M059J (cell line): Measurements from ENCODE around the gene LNPK. TPM values are rescaled to one million over a fixed set of nuclear protein-coding genes. Genes with fewer than 3 reads are reported as not detected.
"Not testable (repeated sequence)": the region's sequence is repeated elsewhere in the genome, so short reads cannot be mapped to it uniquely, and the experiment has no call there.

Experiments
- DNase-seq: peaks from one replicate; pipeline ENCODE4 v3.0.0-alpha.2; 2012; ENCODE audit warnings: low read depth
- total RNA-seq: library from RNA; depleted of rRNA; stranded (reverse); fragments of >200 nt; shearing (Covaris generic); gene quantifications from 2 replicates; pipeline ENCODE4 v1.2.3, GENCODE V29; 2014

The LNPK gene
- total RNA-seq, 1 experiment from 2014 or later: 27.7 TPM

DNA sequence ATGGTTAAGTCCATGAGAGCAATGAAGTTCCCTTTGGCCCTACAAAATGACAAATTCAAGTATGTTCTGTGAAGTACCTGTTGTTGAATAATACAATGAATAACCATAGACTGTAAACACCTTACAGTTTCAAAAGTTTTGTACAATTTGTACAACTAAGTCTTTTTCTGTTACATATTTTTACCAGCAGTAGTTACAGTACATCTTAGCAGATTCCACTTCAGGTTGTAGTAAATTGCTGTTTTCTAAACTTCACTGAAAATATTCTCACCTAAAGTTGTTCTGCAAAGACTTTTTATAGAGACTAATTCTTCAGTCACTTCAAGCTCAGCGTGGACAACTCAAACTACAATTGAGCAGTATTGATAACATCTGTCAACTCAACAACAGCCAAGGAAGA lies 28.7 kb downstream of the LNPK start:
- DNase-seq: no peak

GRCh38 chr2:175966839-175967238 lies 35.2 kb downstream of the LNPK start:
- no peak for DNase-seq

- DNase-seq: no peak
These were observed 36.3 kb downstream of the LNPK start for GRCh38 chr2:175965773-175966172.

- no peak for DNase-seq
These were observed 37.9 kb downstream of the LNPK start for GRCh38 chr2:175964195-175964594.

DNA sequence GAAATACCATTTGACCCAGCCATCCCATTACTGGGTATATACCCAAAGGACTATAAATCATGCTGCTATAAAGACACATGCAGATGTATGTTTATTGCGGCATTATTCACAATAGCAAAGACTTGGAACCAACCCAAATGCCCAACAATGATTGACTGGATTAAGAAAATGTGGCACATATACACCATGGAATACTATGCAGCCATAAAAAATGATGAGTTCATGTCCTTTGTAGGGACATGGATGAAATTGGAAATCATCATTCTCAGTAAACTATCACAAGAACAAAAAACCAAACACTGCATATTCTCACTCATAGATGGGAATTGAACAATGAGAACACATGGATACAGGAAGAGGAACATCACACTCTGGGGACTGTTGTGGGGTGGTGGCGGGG lies 38.9 kb downstream of the LNPK start:
- DNase-seq: not testable (repeated sequence)

DNA sequence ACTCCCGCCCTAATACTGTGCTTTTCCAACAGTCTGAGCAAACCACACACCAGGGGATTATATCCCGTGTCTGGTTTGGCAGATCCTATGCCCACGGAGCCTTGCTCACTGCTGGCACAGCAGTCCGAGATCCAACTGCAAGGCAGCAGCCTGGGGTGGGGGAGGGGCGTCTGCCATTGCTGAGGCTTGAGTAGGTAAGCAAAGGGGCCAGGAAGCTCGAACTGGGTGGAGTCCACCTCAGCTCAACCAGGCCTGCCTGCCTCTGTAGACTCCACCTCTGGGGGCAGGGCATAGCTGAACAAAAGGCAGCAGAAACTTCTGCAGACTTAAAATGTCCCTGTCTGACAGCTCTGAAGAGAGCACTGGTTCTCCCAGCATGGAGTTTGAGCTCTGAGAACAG lies 44.2 kb downstream of the LNPK start:
- DNase-seq: no peak

GRCh38 chr2:175955136-175955535 lies 46.9 kb downstream of the LNPK start:
- DNase-seq: no peak

DNA sequence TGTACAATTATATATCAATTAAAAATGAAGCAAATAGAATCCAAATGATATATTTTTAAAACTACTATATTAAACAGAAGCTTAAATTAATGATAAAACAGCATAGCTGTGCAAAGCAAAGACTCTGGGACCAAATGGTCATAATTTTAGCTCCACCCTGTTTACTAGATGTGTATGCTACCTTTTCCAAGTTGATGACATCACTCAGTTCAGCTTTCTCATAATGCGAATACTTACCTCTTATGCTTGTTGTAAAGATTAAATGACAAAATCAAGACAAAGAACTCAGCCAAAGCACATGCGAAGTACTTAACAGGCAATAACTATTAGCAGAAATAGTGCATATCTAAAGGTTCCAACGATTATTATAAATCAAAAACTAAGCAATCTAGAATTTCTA lies 51.6 kb downstream of the LNPK start:
- no peak for DNase-seq

DNA sequence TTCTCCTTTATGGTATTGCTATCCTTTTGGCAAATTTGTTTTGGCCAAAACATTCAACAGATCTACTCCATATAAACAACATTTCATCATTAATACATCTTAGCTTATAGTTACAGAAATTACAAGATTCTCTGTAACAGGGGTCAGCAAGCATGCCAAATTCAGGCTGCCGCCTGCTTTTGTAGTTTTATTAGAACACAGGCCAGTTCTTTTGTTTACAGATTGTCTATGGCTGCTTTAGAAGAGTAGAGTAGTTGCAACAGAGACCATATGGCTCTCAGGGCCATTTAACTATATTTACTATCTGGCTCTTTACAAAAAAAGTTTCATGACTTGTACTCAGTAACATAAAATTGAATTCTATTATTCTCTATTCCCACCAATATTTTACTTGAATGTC lies 53.9 kb downstream of the LNPK start:
- DNase-seq: no peak

DNA sequence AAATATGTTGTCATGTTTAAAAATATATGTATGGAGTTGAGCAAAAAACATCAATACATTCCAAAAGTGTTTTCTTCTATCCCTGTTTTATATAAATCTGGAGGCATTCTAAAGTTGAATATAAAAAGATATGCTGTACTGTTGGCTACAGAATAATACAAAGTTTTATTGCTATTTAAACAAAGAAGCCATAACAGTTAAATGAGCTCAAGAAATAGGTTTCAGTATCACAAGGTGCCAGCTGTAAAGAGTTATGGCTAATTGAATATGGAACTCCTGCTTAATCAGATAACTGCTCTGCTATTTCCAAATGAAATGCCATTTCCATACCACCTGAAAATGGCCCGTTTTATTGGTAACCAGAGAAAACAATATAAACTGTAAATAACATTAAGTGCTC lies 55.0 kb downstream of the LNPK start:
- DNase-seq: no peak

GRCh38 chr2:175941699-175942098 lies 60.4 kb downstream of the LNPK start:
- DNase-seq: no peak

DNA sequence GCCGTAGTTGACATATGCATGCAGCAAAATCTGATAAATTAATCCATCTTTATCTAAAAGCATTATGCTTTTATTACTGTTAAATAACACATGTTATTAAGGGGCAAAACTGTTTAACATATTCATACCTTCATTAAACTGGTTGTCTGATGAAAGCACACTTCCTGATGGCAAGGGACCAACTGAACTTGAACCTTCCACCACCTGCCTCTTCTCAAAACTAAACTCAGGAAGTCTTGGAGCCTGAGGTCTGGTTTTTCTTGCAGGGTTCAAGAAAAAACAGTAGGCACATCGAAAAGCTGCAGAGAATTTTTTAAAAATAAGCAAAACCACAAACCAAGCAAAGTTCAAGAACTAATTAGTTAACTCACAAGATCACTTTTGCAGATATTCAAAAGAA lies 64.9 kb downstream of the LNPK start:
- no peak for DNase-seq

DNA sequence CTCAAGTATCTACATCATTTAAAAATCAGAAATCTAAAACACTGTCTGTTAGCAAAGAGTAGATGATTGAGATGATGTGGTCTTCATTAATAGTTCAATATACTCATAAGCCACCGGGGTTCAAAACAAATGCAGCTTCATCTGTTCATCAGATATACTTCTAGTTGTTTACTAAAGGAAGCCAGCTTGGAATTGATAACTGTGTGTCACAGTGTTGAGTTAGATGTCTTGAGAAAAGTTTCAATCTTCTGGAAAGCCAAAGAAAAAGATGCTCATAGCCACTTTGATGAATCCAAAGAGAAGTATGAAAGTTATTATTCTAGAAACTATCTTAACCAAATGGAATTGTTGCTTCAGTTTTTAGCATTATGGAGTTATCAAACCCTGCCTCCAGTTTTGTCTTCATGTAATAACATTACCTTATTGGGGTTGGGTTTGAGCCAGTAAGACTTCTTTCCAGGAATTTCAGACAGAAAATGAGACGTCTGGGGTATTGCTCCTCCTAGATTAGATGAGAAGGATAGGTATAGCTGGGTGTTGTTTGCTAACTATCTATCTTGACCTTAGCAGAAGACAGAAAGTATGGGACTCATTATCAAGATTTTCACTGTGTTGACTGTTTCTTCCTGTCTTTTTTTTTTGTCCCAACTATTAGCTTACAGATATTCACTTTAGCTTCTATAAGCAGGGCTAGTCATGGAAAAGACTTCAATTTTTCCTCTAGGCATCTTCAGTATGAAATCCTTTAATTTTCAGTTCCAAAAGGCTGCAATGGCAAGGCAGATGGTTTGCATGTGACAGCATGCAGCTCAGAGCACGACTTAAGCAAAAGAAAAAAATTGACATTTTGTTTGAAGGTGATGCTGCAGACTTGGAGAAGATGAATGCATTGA lies 66.5 kb downstream of the LNPK start:
- DNase-seq: no peak

- no peak for DNase-seq
These were observed 69.4 kb downstream of the LNPK start for GRCh38 chr2:175932675-175933074.

DNA sequence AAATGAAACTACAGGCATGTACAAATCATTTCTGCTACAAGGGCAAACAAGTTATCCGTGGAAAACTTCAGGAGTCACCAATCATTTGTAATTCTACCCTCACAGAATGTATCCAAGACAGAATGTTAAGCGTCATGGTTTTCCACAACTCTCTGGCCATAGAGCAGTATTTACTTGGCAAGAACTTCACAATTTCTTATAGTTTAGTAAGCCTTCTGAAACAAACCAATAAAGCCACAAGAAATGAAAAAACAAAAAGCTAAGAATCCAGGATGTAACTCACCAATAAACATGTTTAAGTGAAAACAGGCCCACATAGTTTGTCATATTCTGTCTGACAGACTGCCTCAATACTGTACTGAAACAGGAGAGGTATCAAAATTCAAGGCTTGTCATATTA lies 70.3 kb downstream of the LNPK start:
- DNase-seq: peak; percentile 46

DNA sequence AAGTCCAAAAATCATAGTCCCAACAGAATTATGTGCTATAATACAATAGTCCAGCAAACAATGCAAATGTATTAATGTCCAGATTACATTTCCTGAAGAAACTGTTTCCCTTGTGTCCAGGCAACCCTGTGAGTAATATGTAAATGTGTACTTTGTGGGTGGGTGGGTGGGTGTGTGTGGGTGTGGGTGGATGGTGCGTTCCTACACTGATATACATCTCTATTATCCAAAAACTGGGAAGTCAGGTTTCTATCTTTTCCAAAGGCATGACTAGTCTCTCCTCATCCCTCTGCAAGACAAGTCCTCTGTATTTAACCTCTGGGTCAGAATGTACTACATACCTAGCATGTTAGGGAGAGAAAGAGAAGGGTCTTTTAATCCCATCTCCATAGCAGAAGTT lies 71.6 kb downstream of the LNPK start:
- DNase-seq: no peak

DNA sequence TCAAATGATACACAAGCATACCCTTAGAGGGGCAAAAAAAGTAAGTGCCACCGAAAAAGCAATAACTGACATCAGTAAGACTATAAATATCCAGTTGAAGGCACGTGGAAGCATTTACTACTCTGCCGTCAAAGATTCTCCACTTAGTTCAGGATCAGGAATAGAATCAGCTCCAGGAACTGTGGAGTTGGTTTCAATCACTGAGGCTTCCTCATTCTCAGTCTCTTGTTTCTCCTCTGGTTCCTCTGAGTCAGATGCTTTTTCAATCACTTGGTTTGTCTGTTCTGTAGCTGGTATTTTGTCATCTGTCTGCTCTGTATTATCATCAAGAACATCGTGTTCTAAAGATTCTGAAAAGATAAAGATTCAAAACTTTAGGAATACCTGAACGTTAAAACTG lies 72.2 kb downstream of the LNPK start:
- no peak for DNase-seq

DNA sequence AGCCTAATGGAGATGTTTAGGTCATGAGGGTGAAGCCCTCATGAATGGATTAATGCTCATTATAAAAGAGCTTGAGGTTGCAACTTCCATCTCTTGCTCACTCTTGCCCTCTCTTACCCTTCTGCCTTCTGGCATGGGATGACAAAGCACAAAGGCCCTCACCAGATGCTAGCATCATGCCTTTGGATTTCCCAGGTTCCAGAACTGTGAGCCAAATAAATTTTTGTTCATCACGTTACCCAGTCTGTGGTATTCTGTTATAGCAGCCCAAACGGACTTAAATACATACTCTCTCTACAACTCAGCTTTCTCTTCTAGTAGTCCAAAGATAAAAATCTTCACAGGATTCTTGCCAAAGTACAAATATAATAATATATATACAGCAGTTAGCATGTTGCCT lies 75.8 kb downstream of the LNPK start:
- peak; percentile 35 for DNase-seq

GRCh38 chr2:175922160-175922559 lies 79.9 kb downstream of the LNPK start:
- no peak for DNase-seq

- DNase-seq: no peak
These were observed 83.1 kb downstream of the LNPK start for GRCh38 chr2:175918935-175919334.

- peak; percentile 5 for DNase-seq
These were observed 87.2 kb downstream of the LNPK start for GRCh38 chr2:175914846-175915245.

DNA sequence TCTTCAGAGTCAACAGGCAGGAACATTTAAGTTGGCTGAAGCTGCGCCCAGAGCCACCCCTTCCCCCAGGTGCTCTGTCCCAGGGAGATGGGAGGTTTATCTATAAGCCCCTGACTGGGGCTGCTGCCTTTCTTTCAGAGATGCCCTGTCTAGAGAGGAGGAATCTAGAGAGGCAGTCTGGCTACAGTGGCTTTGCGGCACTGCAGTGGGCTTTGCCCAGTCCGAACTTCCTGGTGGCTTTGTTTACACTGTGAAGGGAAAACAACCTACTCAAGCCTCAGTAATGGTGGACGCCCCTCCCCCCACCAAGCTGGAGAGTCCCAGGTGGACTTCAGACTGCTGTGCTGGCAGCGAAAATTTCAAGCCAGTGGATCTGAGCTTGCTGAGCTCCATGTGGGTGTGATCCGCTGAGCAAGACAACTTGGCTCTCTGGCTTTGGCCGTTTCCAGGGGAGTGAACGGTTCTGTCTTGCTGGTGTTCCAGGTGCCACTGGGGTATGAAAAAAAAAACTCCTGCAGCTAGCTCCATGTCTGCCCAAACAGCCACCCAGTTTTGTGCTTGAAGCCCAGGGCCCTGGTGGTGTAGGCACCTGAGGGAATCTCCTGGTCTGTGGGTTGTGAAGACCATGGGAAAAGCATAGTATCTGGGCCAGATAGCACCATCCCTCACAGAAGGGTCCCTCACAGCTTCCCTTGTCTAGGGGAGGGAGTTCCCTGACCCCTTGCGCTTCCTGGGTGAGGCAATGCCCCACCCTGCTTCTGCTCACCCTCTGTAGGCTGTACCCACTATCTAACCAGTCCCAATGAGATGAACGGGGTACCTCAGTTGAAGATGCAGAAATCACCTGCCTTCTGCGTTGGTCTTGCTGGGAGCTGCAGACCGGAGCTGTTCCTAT lies 88.0 kb downstream of the LNPK start:
- not testable (repeated sequence) for DNase-seq

- not testable (repeated sequence) for DNase-seq
These were observed 88.8 kb downstream of the LNPK start for GRCh38 chr2:175913267-175913666.
